ENCODE measurements around the gene ACVR1.

The ACVR1 gene

GRCh38 chr2:157822533-157822932 lies 53.6 kb downstream of the ACVR1 start:
- DNase-seq: no peak

GRCh38 chr2:157821519-157822131 lies 54.5 kb downstream of the ACVR1 start:
- DNase-seq: no peak

- DNase-seq: no peak
Observed at GRCh38 chr2:157820193-157820592, 55.9 kb downstream of the ACVR1 start.

GRCh38 chr2:157819761-157820160 lies 56.4 kb downstream of the ACVR1 start:
- DNase-seq: no peak

GRCh38 chr2:157818227-157818626 lies 57.9 kb downstream of the ACVR1 start:
- no peak for DNase-seq

GRCh38 chr2:157815421-157815820 lies 60.7 kb downstream of the ACVR1 start:
- DNase-seq: no peak

GRCh38 chr2:157813467-157813866 lies 62.7 kb downstream of the ACVR1 start:
- no peak for DNase-seq

GRCh38 chr2:157810037-157810436 lies 66.1 kb downstream of the ACVR1 start:
- no peak for DNase-seq

- no peak for DNase-seq
Observed at GRCh38 chr2:157809212-157809611, 66.9 kb downstream of the ACVR1 start.

GRCh38 chr2:157808421-157808820 lies 67.7 kb downstream of the ACVR1 start:
- DNase-seq: no peak

GRCh38 chr2:157806426-157807077 lies 69.6 kb downstream of the ACVR1 start:
- no peak for DNase-seq

- DNase-seq: no peak
Observed at GRCh38 chr2:157805519-157805918, 70.6 kb downstream of the ACVR1 start.

- DNase-seq: no peak
Observed at GRCh38 chr2:157804355-157804754, 71.8 kb downstream of the ACVR1 start.

- DNase-seq: no peak
Observed at GRCh38 chr2:157803952-157804351, 72.2 kb downstream of the ACVR1 start.

- no peak for DNase-seq
Observed at GRCh38 chr2:157803476-157803875, 72.7 kb downstream of the ACVR1 start.

- DNase-seq: no peak
Observed at GRCh38 chr2:157800838-157801495, 75.2 kb downstream of the ACVR1 start.

- no peak for DNase-seq
Observed at GRCh38 chr2:157793053-157793612, 83.0 kb downstream of the ACVR1 start.

GRCh38 chr2:157792335-157793052 lies 83.6 kb downstream of the ACVR1 start:
- no peak for DNase-seq

GRCh38 chr2:157790780-157791179 lies 85.3 kb downstream of the ACVR1 start:
- DNase-seq: no peak

- no peak for DNase-seq
Observed at GRCh38 chr2:157789933-157790511, 86.1 kb downstream of the ACVR1 start.

- DNase-seq: no peak
Observed at GRCh38 chr2:157789256-157789655, 86.9 kb downstream of the ACVR1 start.

GRCh38 chr2:157788201-157788600 lies 87.9 kb downstream of the ACVR1 start:
- no peak for DNase-seq

- DNase-seq: no peak
Observed at GRCh38 chr2:157787364-157787938, 88.7 kb downstream of the ACVR1 start.
